ENCODE data around the gene MYRFL.

MYRFL gene

DNA sequence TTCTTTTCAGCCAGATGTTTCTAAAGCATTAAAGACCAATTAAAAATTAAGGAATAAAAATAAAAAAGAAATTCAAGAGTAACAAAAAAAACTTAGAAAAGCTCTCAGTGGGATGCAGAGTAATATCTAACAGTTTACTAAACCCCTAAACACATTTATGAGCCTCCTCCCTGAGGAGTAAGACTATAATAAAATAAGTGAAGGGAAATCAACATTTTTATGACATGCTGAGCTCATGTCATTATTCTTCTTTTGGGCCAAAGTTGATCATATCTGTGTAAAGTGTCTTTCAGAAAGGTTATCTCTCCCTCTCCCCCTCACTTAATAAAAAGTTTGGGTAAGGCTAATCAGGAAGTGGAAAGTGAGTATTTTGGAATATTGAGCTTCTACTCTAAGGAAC lies 122.1 kb downstream of the MYRFL start:
- no peak overlapping the region for H3K9ac ChIP-seq (ENCODE audit: low read depth, low read length, poor library complexity, severe bottlenecking)
- H3K36me3 ChIP-seq (ENCODE audit: insufficient read depth, low read length) = no peaks in the 10 kb centered on the region
- no peaks in the 10 kb centered on the region for H4K20me1 ChIP-seq (ENCODE audit: insufficient read depth, low read length, poor library complexity, severe bottlenecking)
- H3K79me2 ChIP-seq (ENCODE audit: insufficient read depth, low read length) = no peaks in the 10 kb centered on the region
- H3K27me3 ChIP-seq (ENCODE audit: insufficient read depth, low read length, poor library complexity, severe bottlenecking) = no peaks in the 10 kb centered on the region
- peak overlapping the region; percentile 35 for H3K4me3 ChIP-seq (ENCODE audit: low read length, poor library complexity, severe bottlenecking)
- H2AFZ ChIP-seq (ENCODE audit: low read length) = no peak overlapping the region
- no peaks in the 10 kb centered on the region for H3K9me3 ChIP-seq (ENCODE audit: insufficient read depth, low read depth, low read length)
- peak overlapping the region; percentile 54 for H3K4me2 ChIP-seq (ENCODE audit: low read depth, low read length, poor library complexity, severe bottlenecking)
- TF ChIP-seq EZH2phosphoT487 (IDR thresholded peaks at IDR 0.05; ENCODE audit: borderline replicate concordance) = no peak
- TF ChIP-seq, protein P1, sequence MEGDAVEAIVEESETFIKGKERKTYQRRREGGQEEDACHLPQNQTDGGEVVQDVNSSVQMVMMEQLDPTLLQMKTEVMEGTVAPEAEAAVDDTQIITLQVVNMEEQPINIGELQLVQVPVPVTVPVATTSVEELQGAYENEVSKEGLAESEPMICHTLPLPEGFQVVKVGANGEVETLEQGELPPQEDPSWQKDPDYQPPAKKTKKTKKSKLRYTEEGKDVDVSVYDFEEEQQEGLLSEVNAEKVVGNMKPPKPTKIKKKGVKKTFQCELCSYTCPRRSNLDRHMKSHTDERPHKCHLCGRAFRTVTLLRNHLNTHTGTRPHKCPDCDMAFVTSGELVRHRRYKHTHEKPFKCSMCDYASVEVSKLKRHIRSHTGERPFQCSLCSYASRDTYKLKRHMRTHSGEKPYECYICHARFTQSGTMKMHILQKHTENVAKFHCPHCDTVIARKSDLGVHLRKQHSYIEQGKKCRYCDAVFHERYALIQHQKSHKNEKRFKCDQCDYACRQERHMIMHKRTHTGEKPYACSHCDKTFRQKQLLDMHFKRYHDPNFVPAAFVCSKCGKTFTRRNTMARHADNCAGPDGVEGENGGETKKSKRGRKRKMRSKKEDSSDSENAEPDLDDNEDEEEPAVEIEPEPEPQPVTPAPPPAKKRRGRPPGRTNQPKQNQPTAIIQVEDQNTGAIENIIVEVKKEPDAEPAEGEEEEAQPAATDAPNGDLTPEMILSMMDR (conservative IDR thresholded peaks at IDR 0.05; ENCODE audit: low read length) = no peak
- H3F3A ChIP-seq (ENCODE audit: low read depth) = peaks cover 2% of the 10 kb centered on the region; the same call in 1 of the 2 replicates
- peaks cover 31% of the 10 kb centered on the region for H3K4me1 ChIP-seq (ENCODE audit: insufficient read depth, low read length, poor library complexity, severe bottlenecking)
- H3K9me2 ChIP-seq (replicated peaks; ENCODE audit: low read depth, low read length) = no peaks in the 10 kb centered on the region

DNA sequence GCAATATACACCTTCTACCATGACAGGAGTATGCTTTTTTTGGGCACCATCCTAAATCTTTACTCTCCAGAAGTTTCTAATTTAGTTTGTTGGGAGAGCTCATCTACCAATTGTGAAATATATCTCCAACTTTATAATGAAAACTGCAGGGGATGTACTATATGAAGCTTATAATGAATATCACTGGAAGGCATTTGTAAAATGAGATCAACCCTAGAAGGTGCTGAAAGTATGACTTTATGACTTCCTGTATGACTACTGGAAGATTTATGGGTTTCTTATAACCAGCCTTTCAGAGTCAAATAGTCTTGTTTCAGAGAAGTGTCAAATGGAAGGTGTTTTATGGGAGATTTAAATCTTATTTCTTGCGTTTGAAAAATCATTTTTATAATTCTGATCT lies 122.9 kb downstream of the MYRFL start:
- peak overlapping the region; percentile 35 for H3K4me3 ChIP-seq (ENCODE audit: low read length, poor library complexity, severe bottlenecking)
- TF ChIP-seq, protein P1 (conservative IDR thresholded peaks at IDR 0.05; ENCODE audit: low read length) = no peak
- TF ChIP-seq EZH2phosphoT487 (IDR thresholded peaks at IDR 0.05; ENCODE audit: borderline replicate concordance) = peak; percentile 27; the same call in 1 of the 2 replicates

DNA sequence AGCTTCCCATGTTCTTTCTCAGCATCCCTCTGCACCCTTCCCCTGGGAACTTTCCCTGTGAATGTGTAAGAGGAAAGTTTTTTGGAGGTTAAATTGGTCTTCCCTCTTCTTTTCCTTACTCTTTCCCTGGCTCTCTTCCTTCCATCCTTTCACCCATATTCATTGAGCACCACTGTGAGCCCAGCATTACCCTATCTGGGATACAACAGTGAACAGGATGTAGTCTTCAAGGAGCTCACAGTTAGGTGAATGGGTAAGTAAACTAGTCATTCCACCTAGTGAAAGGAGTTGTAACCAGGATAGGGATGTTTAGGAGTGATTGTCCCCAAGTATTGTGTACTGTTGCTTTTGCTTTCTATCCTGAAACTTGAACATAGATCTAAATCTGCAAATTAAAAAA lies 123.8 kb downstream of the MYRFL start:
- Histone ChIP-seq H3K4me3 (ENCODE audit: low read length, poor library complexity, severe bottlenecking) (no peak overlapping the region), H3K27me3 (ENCODE audit: insufficient read depth, low read length, poor library complexity, severe bottlenecking) (no peaks in the 10 kb centered on the region), H3K9ac (ENCODE audit: low read depth, low read length, poor library complexity, severe bottlenecking) (no peak overlapping the region), H3F3A (ENCODE audit: low read depth) (peaks cover 2% of the 10 kb centered on the region; the same call in 1 of the 2 replicates), H3K79me2 (ENCODE audit: insufficient read depth, low read length) (no peaks in the 10 kb centered on the region), H3K4me2 (ENCODE audit: low read depth, low read length, poor library complexity, severe bottlenecking) (peak overlapping the region; percentile 54), H3K4me1 (ENCODE audit: insufficient read depth, low read length, poor library complexity, severe bottlenecking) (peaks cover 31% of the 10 kb centered on the region), H4K20me1 (ENCODE audit: insufficient read depth, low read length, poor library complexity, severe bottlenecking) (no peaks in the 10 kb centered on the region), H3K9me2 (replicated peaks; ENCODE audit: low read depth, low read length) (no peaks in the 10 kb centered on the region), H3K9me3 (ENCODE audit: insufficient read depth, low read depth, low read length) (no peaks in the 10 kb centered on the region), H3K36me3 (ENCODE audit: insufficient read depth, low read length) (no peaks in the 10 kb centered on the region), H2AFZ (ENCODE audit: low read length) (no peak overlapping the region)
- no peak for TF ChIP-seq EZH2phosphoT487 (IDR thresholded peaks at IDR 0.05; ENCODE audit: borderline replicate concordance)
- TF ChIP-seq, protein P1 (conservative IDR thresholded peaks at IDR 0.05; ENCODE audit: low read length) = no peak

More for the DNA sequence above, 122.9 kb downstream of the MYRFL start:
- Histone ChIP-seq H3K36me3 (ENCODE audit: insufficient read depth, low read length) (no peaks in the 10 kb centered on the region), H2AFZ (ENCODE audit: low read length) (no peak overlapping the region), H3K9me3 (ENCODE audit: insufficient read depth, low read depth, low read length) (no peaks in the 10 kb centered on the region), H3K9ac (ENCODE audit: low read depth, low read length, poor library complexity, severe bottlenecking) (no peak overlapping the region), H3K79me2 (ENCODE audit: insufficient read depth, low read length) (no peaks in the 10 kb centered on the region), H3K9me2 (replicated peaks; ENCODE audit: low read depth, low read length) (no peaks in the 10 kb centered on the region), H3F3A (ENCODE audit: low read depth) (peaks cover 2% of the 10 kb centered on the region; the same call in 1 of the 2 replicates), H3K27me3 (ENCODE audit: insufficient read depth, low read length, poor library complexity, severe bottlenecking) (no peaks in the 10 kb centered on the region), H3K4me2 (ENCODE audit: low read depth, low read length, poor library complexity, severe bottlenecking) (peak overlapping the region; percentile 54), H4K20me1 (ENCODE audit: insufficient read depth, low read length, poor library complexity, severe bottlenecking) (no peaks in the 10 kb centered on the region), H3K4me1 (ENCODE audit: insufficient read depth, low read length, poor library complexity, severe bottlenecking) (peaks cover 31% of the 10 kb centered on the region)
